Smooth muscle cell (in vitro differentiated cells): ENCODE results near the gene HTR2B. TPM values are rescaled to one million over a fixed set of nuclear protein-coding genes. Genes with fewer than 3 reads are reported as not detected.

Experiments
- DNase-seq: peaks from one replicate; lab custom pipeline; 2025; ENCODE audit not compliant: unreplicated experiment; lab: John Stamatoyannopoulos, UW
- H2AFZ ChIP-seq: fragments of 200-600 bp; sonication (generic); 2 replicates; pipeline ENCODE4 v1.6.0; 2016; ENCODE audit warnings: antibody characterized with exemption, low read depth, mild to moderate bottlenecking
- H3F3A ChIP-seq: fragments of 200-600 bp; sonication (generic); 2 replicates; pipeline ENCODE4 v1.6.0; 2017; ENCODE audit warnings: antibody characterized with exemption, low read depth
- H3K27ac ChIP-seq: fragments of 200-600 bp; sonication (generic); 2 replicates; pipeline ENCODE4 v1.5.1; 2016; ENCODE audit warnings: low read depth, mild to moderate bottlenecking
- H3K27me3 ChIP-seq: fragments of 200-600 bp; sonication (generic); 2 replicates; pipeline ENCODE4 v1.6.1; 2016; ENCODE audit warnings: low read depth, mild to moderate bottlenecking
- H3K36me3 ChIP-seq: fragments of 200-600 bp; sonication (generic); 2 replicates; pipeline ENCODE4 v1.5.1; 2016; ENCODE audit warnings: low read depth
- H3K4me1 ChIP-seq: fragments of 200-600 bp; sonication (generic); 2 replicates; pipeline ENCODE4 v1.5.1; 2016; ENCODE audit warnings: low read depth
- H3K4me2 ChIP-seq: fragments of 200-600 bp; sonication (generic); 2 replicates; pipeline ENCODE4 v1.6.0; 2016; ENCODE audit warnings: mild to moderate bottlenecking
- H3K4me3 ChIP-seq: fragments of 200-600 bp; sonication (generic); 2 replicates; pipeline ENCODE4 v1.5.1; 2016; ENCODE audit warnings: mild to moderate bottlenecking
- H3K79me2 ChIP-seq: fragments of 200-600 bp; sonication (generic); 2 replicates; pipeline ENCODE4 v1.6.0; 2016; ENCODE audit warnings: low read depth, mild to moderate bottlenecking
- H3K9ac ChIP-seq: fragments of 200-600 bp; sonication (generic); 2 replicates; pipeline ENCODE4 v1.6.0; 2016; ENCODE audit warnings: low read depth
- H3K9me3 ChIP-seq: fragments of 200-600 bp; sonication (generic); replicated peaks from 2 replicates; pipeline ENCODE4 v1.5.1; 2016; ENCODE audit warnings: low read depth
- H4K20me1 ChIP-seq: fragments of 200-600 bp; sonication (generic); 2 replicates; pipeline ENCODE4 v1.6.0; 2016; ENCODE audit warnings: low read depth
- WGBS: methylation state at CpG from one replicate; pipeline ENCODE4 v1.1.7; 2016; ENCODE audit warnings: low lambda C conversion rate; 5-methylcytosine and 5-hydroxymethylcytosine counted together
- polyA plus RNA-seq: library from polyadenylated mRNA; unstranded; fragments of >200 nt; fragmentation: Nextera tagmentation; extraction: Ambion mirVana; gene quantifications from 2 replicates; pipeline ENCODE4 v1.2.1, GENCODE V29; 2016
- total RNA-seq: library from RNA; depleted of rRNA; stranded (reverse); fragments of >200 nt; gene quantifications from 2 replicates; pipeline ENCODE4 v1.2.3, GENCODE V29; 2014
- TF ChIP-seq, protein P1 (sequence below): fragments of 200-600 bp; sonication (generic); IDR thresholded peaks from 2 replicates; pipeline ENCODE4 v1.5.1; 2017; ENCODE audit warnings: borderline replicate concordance, mild to moderate bottlenecking, antibody characterized with exemption; ENCODE audit not compliant: insufficient read depth, poor library complexity, severe bottlenecking

Gene HTR2B
- total and polyA plus RNA-seq, 2 experiments from 2014 or later: 0.07 TPM; not detected in 1

- no peak overlapping the region for H3K27ac ChIP-seq
- peaks cover 4% of the 10 kb centered on the region for H3K79me2 ChIP-seq
- no peaks in the 10 kb centered on the region for H3K36me3 ChIP-seq
- no peak for DNase-seq
- H3F3A ChIP-seq: no peaks in the 10 kb centered on the region
- no peaks in the 10 kb centered on the region for H3K4me1 ChIP-seq
- H4K20me1 ChIP-seq: no peaks in the 10 kb centered on the region
- TF ChIP-seq, protein P1, sequence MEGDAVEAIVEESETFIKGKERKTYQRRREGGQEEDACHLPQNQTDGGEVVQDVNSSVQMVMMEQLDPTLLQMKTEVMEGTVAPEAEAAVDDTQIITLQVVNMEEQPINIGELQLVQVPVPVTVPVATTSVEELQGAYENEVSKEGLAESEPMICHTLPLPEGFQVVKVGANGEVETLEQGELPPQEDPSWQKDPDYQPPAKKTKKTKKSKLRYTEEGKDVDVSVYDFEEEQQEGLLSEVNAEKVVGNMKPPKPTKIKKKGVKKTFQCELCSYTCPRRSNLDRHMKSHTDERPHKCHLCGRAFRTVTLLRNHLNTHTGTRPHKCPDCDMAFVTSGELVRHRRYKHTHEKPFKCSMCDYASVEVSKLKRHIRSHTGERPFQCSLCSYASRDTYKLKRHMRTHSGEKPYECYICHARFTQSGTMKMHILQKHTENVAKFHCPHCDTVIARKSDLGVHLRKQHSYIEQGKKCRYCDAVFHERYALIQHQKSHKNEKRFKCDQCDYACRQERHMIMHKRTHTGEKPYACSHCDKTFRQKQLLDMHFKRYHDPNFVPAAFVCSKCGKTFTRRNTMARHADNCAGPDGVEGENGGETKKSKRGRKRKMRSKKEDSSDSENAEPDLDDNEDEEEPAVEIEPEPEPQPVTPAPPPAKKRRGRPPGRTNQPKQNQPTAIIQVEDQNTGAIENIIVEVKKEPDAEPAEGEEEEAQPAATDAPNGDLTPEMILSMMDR: no peak
- H3K4me3 ChIP-seq: no peak overlapping the region
- no peak overlapping the region for H2AFZ ChIP-seq
- H3K9me3 ChIP-seq: no peaks in the 10 kb centered on the region
- H3K27me3 ChIP-seq: no peaks in the 10 kb centered on the region
- no peak overlapping the region for H3K9ac ChIP-seq
- no peak overlapping the region for H3K4me2 ChIP-seq
- 43% methylated on average over 1 of the region's 1 CpG for WGBS
Observed at GRCh38 chr2:231117148-231117547, 7.7 kb downstream of the HTR2B start.

- no peak overlapping the region for H2AFZ ChIP-seq
- H3K9me3 ChIP-seq: no peaks in the 10 kb centered on the region
- no peak overlapping the region for H3K4me3 ChIP-seq
- H3K27me3 ChIP-seq: no peaks in the 10 kb centered on the region
- 94% methylated on average over 2 of the region's 2 CpGs for whole genome bisulfite sequencing
- DNase-seq: no peak
- no peaks in the 10 kb centered on the region for H3K4me1 ChIP-seq
- TF ChIP-seq, protein P1: no peak
- peaks cover 4% of the 10 kb centered on the region for H3K79me2 ChIP-seq
- H3K4me2 ChIP-seq: no peak overlapping the region
- no peak overlapping the region for H3K27ac ChIP-seq
- no peaks in the 10 kb centered on the region for H3F3A ChIP-seq
- H3K9ac ChIP-seq: no peak overlapping the region
- H4K20me1 ChIP-seq: no peaks in the 10 kb centered on the region
- H3K36me3 ChIP-seq: no peaks in the 10 kb centered on the region
Observed at GRCh38 chr2:231115651-231116050, 9.2 kb downstream of the HTR2B start.

DNA sequence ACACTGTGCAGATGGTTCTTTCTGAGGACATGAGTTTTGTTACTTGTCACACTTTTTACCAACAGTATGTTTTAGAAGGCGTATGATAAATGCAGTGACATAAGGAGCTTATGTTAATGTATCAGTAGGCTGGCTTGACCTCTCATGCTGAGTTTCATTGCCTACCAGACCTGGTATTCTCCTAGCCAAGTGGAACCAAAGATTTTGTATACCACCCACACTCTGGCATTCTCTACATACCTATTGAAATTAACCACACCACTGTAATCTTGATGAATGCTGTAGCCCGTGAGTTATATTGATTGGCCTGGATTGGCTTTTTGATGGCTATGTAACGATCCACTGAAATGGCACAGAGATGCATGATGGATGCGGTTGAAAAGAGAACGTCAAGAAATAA lies 11.4 kb downstream of the HTR2B start:
- Histone ChIP-seq H4K20me1 (no peaks in the 10 kb centered on the region), H3K9me3 (no peaks in the 10 kb centered on the region), H3K27me3 (no peaks in the 10 kb centered on the region), H3K4me3 (no peak overlapping the region), H2AFZ (no peak overlapping the region), H3K36me3 (no peaks in the 10 kb centered on the region), H3K79me2 (peaks cover 4% of the 10 kb centered on the region), H3F3A (no peaks in the 10 kb centered on the region), H3K4me1 (no peaks in the 10 kb centered on the region), H3K9ac (no peak overlapping the region), H3K27ac (peak overlapping the region; percentile 25), H3K4me2 (no peak overlapping the region)
- TF ChIP-seq, protein P1: no peak
- WGBS: 90% methylated on average over 5 of the region's 5 CpGs
- DNase-seq: no peak

DNA sequence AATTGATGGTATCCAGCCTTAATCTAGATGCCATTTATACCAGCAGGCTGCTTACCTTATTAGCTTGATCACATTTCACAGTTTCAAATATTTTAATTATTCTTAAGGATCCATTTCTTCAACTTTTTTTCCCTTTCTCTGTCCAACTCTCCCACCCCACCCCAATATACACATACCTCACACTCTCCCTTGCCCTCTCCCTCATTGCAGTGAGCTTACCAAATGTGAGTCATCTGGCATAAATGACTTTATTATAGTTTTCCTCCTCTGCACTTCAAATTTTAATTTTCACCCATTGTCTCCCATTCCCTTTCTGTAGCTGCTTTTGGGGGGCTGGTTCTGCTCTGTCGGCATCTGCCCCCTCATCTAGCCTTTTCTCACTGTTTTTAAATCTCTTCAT lies 12.9 kb downstream of the HTR2B start:
- no peak for DNase-seq
- H3K27ac ChIP-seq: peak overlapping the region; percentile 25
- TF ChIP-seq, protein P1: no peak
- WGBS: 96% methylated on average over 1 of the region's 1 CpG
- no peak overlapping the region for H3K4me3 ChIP-seq
- no peak overlapping the region for H2AFZ ChIP-seq
- H3K9me3 ChIP-seq: no peaks in the 10 kb centered on the region
- no peaks in the 10 kb centered on the region for H3K4me1 ChIP-seq
- H3K9ac ChIP-seq: no peak overlapping the region
- no peaks in the 10 kb centered on the region for H3K36me3 ChIP-seq
- H3K27me3 ChIP-seq: no peaks in the 10 kb centered on the region
- no peaks in the 10 kb centered on the region for H3F3A ChIP-seq
- peak overlapping the region; percentile 56 for H3K4me2 ChIP-seq
- H3K79me2 ChIP-seq: peaks cover 4% of the 10 kb centered on the region
- H4K20me1 ChIP-seq: no peaks in the 10 kb centered on the region
